H7 (cell line): ENCODE measurements around the gene PEAR1. TPM values are rescaled to one million over a fixed set of nuclear protein-coding genes. Genes with fewer than 3 reads are reported as not detected.
"Not testable (repeated sequence)": the region's sequence is repeated elsewhere in the genome, so short reads cannot be mapped to it uniquely, and the experiment has no call there.

Experiments
- DNase-seq: peaks from one replicate; pipeline ENCODE4 v3.0.0; 2012
- H3K27me3 ChIP-seq: 2 replicates; pipeline ENCODE4 v1.6.0; 2011; ENCODE audit warnings: mild to moderate bottlenecking, low read length; ENCODE audit not compliant: control insufficient read depth, insufficient read depth
- H3K36me3 ChIP-seq: replicated peaks from 2 replicates; pipeline ENCODE4 v1.5.1; 2011; ENCODE audit warnings: low read length; ENCODE audit not compliant: control insufficient read depth, insufficient read depth
- H3K4me3 ChIP-seq: 2 replicates; pipeline ENCODE4 v1.5.1; 2011; ENCODE audit warnings: low read depth, mild to moderate bottlenecking, control low read depth, low read length, moderate library complexity; ENCODE audit not compliant: insufficient read depth
- total RNA-seq: library from RNA; depleted of rRNA; stranded (reverse); fragments of >200 nt; shearing (Covaris generic); gene quantifications from 2 replicates; pipeline ENCODE4 v1.2.3, GENCODE V29; 2014

The PEAR1 gene
- total RNA-seq, 1 experiment from 2014 or later, result 1.2 TPM

GRCh38 chr1:156922986-156923669 lies 29.6 kb downstream of the PEAR1 start:
- H3K36me3 ChIP-seq, result no peaks in the 10 kb centered on the region
- peak overlapping the region; percentile 51 for H3K4me3 ChIP-seq
- peak; percentile 80 for DNase-seq
- H3K27me3 ChIP-seq, result peaks cover 92% of the 10 kb centered on the region

GRCh38 chr1:156923670-156924477 lies 30.4 kb downstream of the PEAR1 start:
- no peaks in the 10 kb centered on the region for H3K36me3 ChIP-seq
- DNase-seq, result peak; percentile 81
- H3K27me3 ChIP-seq, result peaks cover 94% of the 10 kb centered on the region
- peak overlapping the region; percentile 51 for H3K4me3 ChIP-seq

- peak overlapping the region; percentile 51 for H3K4me3 ChIP-seq
- H3K27me3 ChIP-seq, result peaks cover 95% of the 10 kb centered on the region
- no peaks in the 10 kb centered on the region for H3K36me3 ChIP-seq
- peak; percentile 85 for DNase-seq
Observed at GRCh38 chr1:156924478-156925153, 31.1 kb downstream of the PEAR1 start.

- H3K36me3 ChIP-seq, result no peaks in the 10 kb centered on the region
- no peak overlapping the region for H3K4me3 ChIP-seq
- DNase-seq, result no peak
- peaks cover 92% of the 10 kb centered on the region for H3K27me3 ChIP-seq
Observed at GRCh38 chr1:156925154-156926010, 31.9 kb downstream of the PEAR1 start.

- H3K36me3 ChIP-seq, result no peaks in the 10 kb centered on the region
- H3K27me3 ChIP-seq, result peaks cover 87% of the 10 kb centered on the region
- H3K4me3 ChIP-seq, result no peak overlapping the region
- no peak for DNase-seq
Observed at GRCh38 chr1:156926175-156926574, 32.7 kb downstream of the PEAR1 start.

- not testable (repeated sequence) for H3K36me3 ChIP-seq, DNase-seq, H3K4me3 ChIP-seq
- peaks cover 83% of the 10 kb centered on the region for H3K27me3 ChIP-seq
Observed at GRCh38 chr1:156926695-156927094, 33.2 kb downstream of the PEAR1 start.

- peaks cover 76% of the 10 kb centered on the region for H3K27me3 ChIP-seq
- peak; percentile 94 for DNase-seq
- peak overlapping the region; percentile 58 for H3K4me3 ChIP-seq
Observed at GRCh38 chr1:156927215-156928042, 33.9 kb downstream of the PEAR1 start.

GRCh38 chr1:156928043-156928602 lies 34.6 kb downstream of the PEAR1 start:
- Histone ChIP-seq H3K27me3 (peaks cover 69% of the 10 kb centered on the region), H3K4me3 (no peak overlapping the region; the same call in 1 of the 2 replicates), H3K36me3 (no peaks in the 10 kb centered on the region)
- no peak for DNase-seq

More at GRCh38 chr1:156927215-156928042, 33.9 kb downstream of the PEAR1 start:
- no peaks in the 10 kb centered on the region for H3K36me3 ChIP-seq

GRCh38 chr1:156929596-156930238 lies 36.2 kb downstream of the PEAR1 start:
- peaks cover 1% of the 10 kb centered on the region; the same call in 1 of the 2 replicates for H3K36me3 ChIP-seq
- H3K4me3 ChIP-seq, result no peak overlapping the region
- no peak for DNase-seq
- peaks cover 53% of the 10 kb centered on the region for H3K27me3 ChIP-seq

GRCh38 chr1:156930483-156930882 lies 37.0 kb downstream of the PEAR1 start:
- Histone ChIP-seq H3K4me3 (no peak overlapping the region), H3K27me3 (peaks cover 45% of the 10 kb centered on the region), H3K36me3 (peaks cover 3% of the 10 kb centered on the region)
- DNase-seq, result no peak

- peaks cover 36% of the 10 kb centered on the region for H3K27me3 ChIP-seq
- H3K36me3 ChIP-seq, result peaks cover 3% of the 10 kb centered on the region
- DNase-seq, result no peak
- no peak overlapping the region for H3K4me3 ChIP-seq
Observed at GRCh38 chr1:156931211-156931952, 37.9 kb downstream of the PEAR1 start.

GRCh38 chr1:156931974-156932710 lies 38.6 kb downstream of the PEAR1 start:
- H3K4me3 ChIP-seq, result no peak overlapping the region
- H3K36me3 ChIP-seq, result peaks cover 6% of the 10 kb centered on the region
- H3K27me3 ChIP-seq, result peaks cover 29% of the 10 kb centered on the region
- no peak for DNase-seq
